ENCODE measurements around the gene THBS2. TPM values are rescaled to one million over a fixed set of nuclear protein-coding genes. Genes with fewer than 3 reads are reported as not detected.
"Not testable (repeated sequence)": the region's sequence is repeated elsewhere in the genome, so short reads cannot be mapped to it uniquely, and the experiment has no call there.

The THBS2 gene
- polyA plus RNA-seq, 1 donor from 2014 or later: 0.08 TPM

- H3K36me3 Mint-ChIP-seq: no peaks in the 10 kb centered on the region
- no peaks in the 10 kb centered on the region for H3K9me3 Mint-ChIP-seq
- H3K27me3 Mint-ChIP-seq: no peaks in the 10 kb centered on the region
- H3K27ac Mint-ChIP-seq: no peak overlapping the region
- no peaks in the 10 kb centered on the region for H3K4me1 Mint-ChIP-seq
- H3K4me3 Mint-ChIP-seq: no peak overlapping the region
Measured at GRCh38 chr6:169265486-169266131, 12.0 kb upstream of the THBS2 start.

GRCh38 chr6:169263836-169264608 lies 10.4 kb upstream of the THBS2 start:
- no peaks in the 10 kb centered on the region for H3K36me3 Mint-ChIP-seq
- no peaks in the 10 kb centered on the region for H3K27me3 Mint-ChIP-seq
- no peaks in the 10 kb centered on the region for H3K4me1 Mint-ChIP-seq
- H3K27ac Mint-ChIP-seq: no peak overlapping the region
- no peak overlapping the region for H3K4me3 Mint-ChIP-seq
- no peaks in the 10 kb centered on the region for H3K9me3 Mint-ChIP-seq

GRCh38 chr6:169263374-169263773 lies 9.7 kb upstream of the THBS2 start:
- Mint-ChIP-seq H3K4me3 (no peak overlapping the region), H3K27ac (no peak overlapping the region), H3K27me3 (no peaks in the 10 kb centered on the region), H3K9me3 (peaks cover 0 to 3% (median 0%) of the 10 kb centered on the region in 3 donors), H3K36me3 (no peaks in the 10 kb centered on the region), H3K4me1 (no peaks in the 10 kb centered on the region)

- not testable (repeated sequence) for H3K9me3 Mint-ChIP-seq, H3K36me3 Mint-ChIP-seq, H3K27ac Mint-ChIP-seq, H3K27me3 Mint-ChIP-seq, H3K4me1 Mint-ChIP-seq, H3K4me3 Mint-ChIP-seq
Measured at GRCh38 chr6:169262602-169263001, 9.0 kb upstream of the THBS2 start.

GRCh38 chr6:169256518-169256917 lies 2.9 kb upstream of the THBS2 start:
- H3K9me3 Mint-ChIP-seq: peaks cover 0 to 8% (median 0%) of the 10 kb centered on the region in 3 donors
- H3K4me3 Mint-ChIP-seq: no peak overlapping the region
- H3K27ac Mint-ChIP-seq: no peak overlapping the region
- peaks cover 3% of the 10 kb centered on the region for H3K36me3 Mint-ChIP-seq
- peaks cover 9 to 16% (median 11%) of the 10 kb centered on the region in 3 donors for H3K4me1 Mint-ChIP-seq
- peaks cover 38% of the 10 kb centered on the region for H3K27me3 Mint-ChIP-seq

GRCh38 chr6:169256061-169256460 lies 2.4 kb upstream of the THBS2 start:
- H3K27me3 Mint-ChIP-seq: peaks cover 38% of the 10 kb centered on the region
- H3K36me3 Mint-ChIP-seq: peaks cover 3% of the 10 kb centered on the region
- peaks cover 0 to 8% (median 0%) of the 10 kb centered on the region in 3 donors for H3K9me3 Mint-ChIP-seq
- no peak overlapping the region for H3K27ac Mint-ChIP-seq
- no peak overlapping the region for H3K4me3 Mint-ChIP-seq
- peaks cover 9 to 16% (median 11%) of the 10 kb centered on the region in 3 donors for H3K4me1 Mint-ChIP-seq

- peaks cover 38% of the 10 kb centered on the region for H3K27me3 Mint-ChIP-seq
- H3K4me1 Mint-ChIP-seq: peaks cover 9 to 16% (median 11%) of the 10 kb centered on the region in 3 donors
- H3K36me3 Mint-ChIP-seq: peaks cover 3% of the 10 kb centered on the region
- no peak overlapping the region for H3K27ac Mint-ChIP-seq
- no peak overlapping the region for H3K4me3 Mint-ChIP-seq
- H3K9me3 Mint-ChIP-seq: peaks cover 0 to 8% (median 0%) of the 10 kb centered on the region in 3 donors
Measured at GRCh38 chr6:169255643-169256042, 2.0 kb upstream of the THBS2 start.

- Mint-ChIP-seq H3K4me3 (no peak overlapping the region), H3K4me1 (peaks cover 9 to 16% (median 11%) of the 10 kb centered on the region in 3 donors), H3K9me3 (peaks cover 0 to 8% (median 0%) of the 10 kb centered on the region in 3 donors), H3K27ac (no peak overlapping the region), H3K27me3 (peaks cover 38% of the 10 kb centered on the region), H3K36me3 (peaks cover 3% of the 10 kb centered on the region)
Measured at GRCh38 chr6:169254456-169255316, 1.0 kb upstream of the THBS2 start.

- Mint-ChIP-seq H3K4me1 (peaks cover 9 to 16% (median 11%) of the 10 kb centered on the region in 3 donors), H3K36me3 (peaks cover 3% of the 10 kb centered on the region), H3K27me3 (peaks cover 38% of the 10 kb centered on the region), H3K4me3 (peak overlapping the region in 1 of 4 donors; percentile 56), H3K27ac (no peak overlapping the region), H3K9me3 (peaks cover 0 to 3% (median 0%) of the 10 kb centered on the region in 3 donors)
Measured at GRCh38 chr6:169252505-169253189, 999 bp downstream of the THBS2 start.

- Mint-ChIP-seq H3K9me3 (peaks cover 0 to 5% (median 0%) of the 10 kb centered on the region in 3 donors), H3K36me3 (peaks cover 3% of the 10 kb centered on the region), H3K4me3 (no peak overlapping the region), H3K4me1 (peaks cover 9 to 16% (median 11%) of the 10 kb centered on the region in 3 donors), H3K27ac (no peak overlapping the region), H3K27me3 (peaks cover 38% of the 10 kb centered on the region)
Measured at GRCh38 chr6:169251822-169252504, 1.7 kb downstream of the THBS2 start.

- no peak overlapping the region for H3K4me3 Mint-ChIP-seq
- H3K27me3 Mint-ChIP-seq: peaks cover 38% of the 10 kb centered on the region
- no peak overlapping the region for H3K27ac Mint-ChIP-seq
- H3K9me3 Mint-ChIP-seq: peaks cover 0 to 5% (median 0%) of the 10 kb centered on the region in 3 donors
- H3K4me1 Mint-ChIP-seq: peaks cover 9 to 16% (median 11%) of the 10 kb centered on the region in 3 donors
- peaks cover 3% of the 10 kb centered on the region for H3K36me3 Mint-ChIP-seq
Measured at GRCh38 chr6:169251371-169251802, 2.3 kb downstream of the THBS2 start.

- Mint-ChIP-seq H3K27me3 (peaks cover 34% of the 10 kb centered on the region), H3K4me1 (peaks cover 9 to 16% (median 11%) of the 10 kb centered on the region in 3 donors), H3K4me3 (no peak overlapping the region), H3K27ac (no peak overlapping the region), H3K9me3 (peaks cover 0 to 4% (median 0%) of the 10 kb centered on the region in 3 donors), H3K36me3 (peaks cover under 1% of the 10 kb centered on the region)
Measured at GRCh38 chr6:169250660-169251059, 3.0 kb downstream of the THBS2 start.

GRCh38 chr6:169249057-169249456 lies 4.6 kb downstream of the THBS2 start:
- H3K9me3 Mint-ChIP-seq: peaks cover 0 to 2% (median 0%) of the 10 kb centered on the region in 3 donors
- H3K36me3 Mint-ChIP-seq: no peaks in the 10 kb centered on the region
- H3K27ac Mint-ChIP-seq: no peak overlapping the region
- no peak overlapping the region for H3K4me3 Mint-ChIP-seq
- H3K27me3 Mint-ChIP-seq: peaks cover 25% of the 10 kb centered on the region
- peaks cover 9 to 12% (median 9%) of the 10 kb centered on the region in 3 donors for H3K4me1 Mint-ChIP-seq

GRCh38 chr6:169248521-169248971 lies 5.1 kb downstream of the THBS2 start:
- Mint-ChIP-seq H3K4me1 (peaks cover 7 to 11% (median 8%) of the 10 kb centered on the region in 3 donors), H3K4me3 (no peak overlapping the region), H3K9me3 (peaks cover 0 to 2% (median 0%) of the 10 kb centered on the region in 3 donors), H3K27ac (no peak overlapping the region), H3K36me3 (no peaks in the 10 kb centered on the region), H3K27me3 (peaks cover 20% of the 10 kb centered on the region)
